Measurements from ENCODE around the gene FNDC3B. TPM values are rescaled to one million over a fixed set of nuclear protein-coding genes. Genes with fewer than 3 reads are reported as not detected.

Gene FNDC3B
- total and polyA plus RNA-seq, 9 of the 15 experiments (the other 6 are each of a cell fraction or from before 2014, with no cell fraction given), result 7.0 to 35.8 (median 16.2) TPM

DNA sequence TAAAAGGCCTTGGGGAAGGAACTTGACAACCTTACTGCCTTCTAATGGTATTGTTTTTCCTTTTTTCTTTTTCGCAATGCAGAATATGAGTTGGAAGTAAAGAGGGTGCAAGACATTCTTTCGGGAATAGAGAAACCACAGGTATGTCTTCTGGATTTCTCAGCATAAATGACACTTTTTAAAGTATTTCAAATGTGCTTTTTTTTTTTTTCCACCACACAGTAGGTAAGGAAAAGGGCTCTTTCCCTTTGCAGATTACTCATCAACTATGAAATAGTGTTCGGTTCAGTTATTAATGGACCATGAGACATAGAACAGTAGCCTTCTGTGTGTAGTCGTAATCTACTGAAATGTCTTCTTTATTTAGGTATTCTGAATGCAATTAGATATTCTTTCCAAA, 246.5 kb downstream of the FNDC3B start:
- peaks cover 2% of the 10 kb centered on the region; the same call in 1 of the 3 replicates for H3K79me2 ChIP-seq (ENCODE audit: control insufficient read depth, insufficient read depth, low read length)
- H3K27ac ChIP-seq (ENCODE audit: extremely low read depth, low read depth, low read length), result no peak overlapping the region
- TF ChIP-seq RUNX1 (IDR thresholded peaks at IDR 0.05; ENCODE audit: low read depth), result no peak
- TF ChIP-seq MBD2 (IDR thresholded peaks at IDR 0.05; ENCODE audit: borderline replicate concordance, low read depth), result no peak
- TF ChIP-seq XRCC4 (IDR thresholded peaks at IDR 0.05; ENCODE audit: extremely low read depth, insufficient read depth, insufficient read length), result no peak
- no peak for TF ChIP-seq ZNF140 (CRISPR knock-in tag; IDR thresholded peaks at IDR 0.05)
- TF ChIP-seq ZNF589 (CRISPR knock-in tag; IDR thresholded peaks at IDR 0.05; ENCODE audit: low read depth), result no peak
- TF ChIP-seq ZNF224 (CRISPR knock-in tag; IDR thresholded peaks at IDR 0.05), result no peak
- TF ChIP-seq, protein P1, sequence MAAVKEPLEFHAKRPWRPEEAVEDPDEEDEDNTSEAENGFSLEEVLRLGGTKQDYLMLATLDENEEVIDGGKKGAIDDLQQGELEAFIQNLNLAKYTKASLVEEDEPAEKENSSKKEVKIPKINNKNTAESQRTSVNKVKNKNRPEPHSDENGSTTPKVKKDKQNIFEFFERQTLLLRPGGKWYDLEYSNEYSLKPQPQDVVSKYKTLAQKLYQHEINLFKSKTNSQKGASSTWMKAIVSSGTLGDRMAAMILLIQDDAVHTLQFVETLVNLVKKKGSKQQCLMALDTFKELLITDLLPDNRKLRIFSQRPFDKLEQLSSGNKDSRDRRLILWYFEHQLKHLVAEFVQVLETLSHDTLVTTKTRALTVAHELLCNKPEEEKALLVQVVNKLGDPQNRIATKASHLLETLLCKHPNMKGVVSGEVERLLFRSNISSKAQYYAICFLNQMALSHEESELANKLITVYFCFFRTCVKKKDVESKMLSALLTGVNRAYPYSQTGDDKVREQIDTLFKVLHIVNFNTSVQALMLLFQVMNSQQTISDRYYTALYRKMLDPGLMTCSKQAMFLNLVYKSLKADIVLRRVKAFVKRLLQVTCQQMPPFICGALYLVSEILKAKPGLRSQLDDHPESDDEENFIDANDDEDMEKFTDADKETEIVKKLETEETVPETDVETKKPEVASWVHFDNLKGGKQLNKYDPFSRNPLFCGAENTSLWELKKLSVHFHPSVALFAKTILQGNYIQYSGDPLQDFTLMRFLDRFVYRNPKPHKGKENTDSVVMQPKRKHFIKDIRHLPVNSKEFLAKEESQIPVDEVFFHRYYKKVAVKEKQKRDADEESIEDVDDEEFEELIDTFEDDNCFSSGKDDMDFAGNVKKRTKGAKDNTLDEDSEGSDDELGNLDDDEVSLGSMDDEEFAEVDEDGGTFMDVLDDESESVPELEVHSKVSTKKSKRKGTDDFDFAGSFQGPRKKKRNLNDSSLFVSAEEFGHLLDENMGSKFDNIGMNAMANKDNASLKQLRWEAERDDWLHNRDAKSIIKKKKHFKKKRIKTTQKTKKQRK (IDR thresholded peaks at IDR 0.05; ENCODE audit: borderline replicate concordance, low read depth, low read length), result no peak
- no peak for TF ChIP-seq ATF7 (IDR thresholded peaks at IDR 0.05)
- TF ChIP-seq, protein P2, sequence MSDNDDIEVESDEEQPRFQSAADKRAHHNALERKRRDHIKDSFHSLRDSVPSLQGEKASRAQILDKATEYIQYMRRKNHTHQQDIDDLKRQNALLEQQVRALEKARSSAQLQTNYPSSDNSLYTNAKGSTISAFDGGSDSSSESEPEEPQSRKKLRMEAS (CRISPR knock-in tag; IDR thresholded peaks at IDR 0.05), result no peak
- TF ChIP-seq NR3C1 (CRISPR knock-in tag; IDR thresholded peaks at IDR 0.05), result no peak
- ATAC-seq (no peak), DNase-seq (ENCODE audit: extremely low read depth in 1 of 4, low spot score in 3 of 4) (no peak), FAIRE-seq (no peak)
- in situ Hi-C loops (cut with MboI), result no loop called here
- peaks cover 64% of the 10 kb centered on the region for H3K36me3 ChIP-seq (ENCODE audit: control insufficient read depth, insufficient read depth, low read length)
- no peak overlapping the region for H3K9ac ChIP-seq (ENCODE audit: insufficient read depth in 1 of 2, low read depth in 2 of 2, low read length in 2 of 2)
- H3K27me3 ChIP-seq (ENCODE audit: control insufficient read depth in 2 of 2, insufficient read depth in 2 of 2, low read length in 2 of 2), result no peaks in the 10 kb centered on the region
- no peak overlapping the region for H2AFZ ChIP-seq (ENCODE audit: low read depth, low read length)
- H3K9me1 ChIP-seq (ENCODE audit: control insufficient read depth, insufficient read depth, low read length), result no peaks in the 10 kb centered on the region
- no peak overlapping the region for H3K4me2 ChIP-seq (ENCODE audit: insufficient read depth, low read length)
- no peaks in the 10 kb centered on the region for H3K9me3 ChIP-seq (replicated peaks; ENCODE audit: control insufficient read depth, insufficient read depth, low read depth, low read length)
- no peak overlapping the region for H3K4me3 ChIP-seq
- ChIA-PET POLR2A (no interaction called here), CTCF (ENCODE audit: low intra/inter-chr PET ratio) (no interaction called here)
- H3K4me1 ChIP-seq (replicated peaks in 1 of 2; ENCODE audit: control insufficient read depth in 2 of 2, insufficient read depth in 2 of 2, low read length in 2 of 2), result no peaks in the 10 kb centered on the region; a peak in 1 of 5 replicates
- BruUV-seq (replicated peaks), result no TSS peak
- intact Hi-C loops (cut with micrococcal nuclease), result no loop called here
- 97% methylated on average over 4 of the region's 4 CpGs for WGBS (ENCODE audit: insufficient coverage, low coverage, missing lambda C conversion rate)
- no peaks in the 10 kb centered on the region for H4K20me1 ChIP-seq (replicated peaks; ENCODE audit: control insufficient read depth, insufficient read depth, low read length)
